Right atrium auricular region (tissue), 2 donors: ENCODE data around the gene PPP2R2B. TPM values are rescaled to one million over a fixed set of nuclear protein-coding genes. Genes with fewer than 3 reads are reported as not detected.

Experiments used
- DNase-seq: peaks from one replicate; pipeline ENCODE4 v3.0.0-alpha.2; 2019; ENCODE audit warnings: low spot score
- H3K27ac ChIP-seq, 2 donors: fragments of 200-600 bp; sonication (generic); 1 replicate in 1 of 2; 2 replicates in 1 of 2; pipeline ENCODE4 v1.5.1; 2016 to 2019
- H3K27me3 ChIP-seq, 2 donors: fragments of 200-600 bp; sonication (generic); one replicate each; pipeline versions ENCODE4 v1.5.1 to v1.6.0; 2017 to 2019
- H3K36me3 ChIP-seq: fragments of 200-600 bp; sonication (generic); one replicate; pipeline ENCODE4 v1.5.1; 2016
- H3K4me1 ChIP-seq, 2 donors: fragments of 200-600 bp; sonication (generic); one replicate each; pipeline versions ENCODE4 v1.5.1 to v1.6.0; 2017 to 2019
- H3K4me3 ChIP-seq, 2 donors: fragments of 200-600 bp; sonication (generic); 1 replicate in 1 of 2; 2 replicates in 1 of 2; pipeline ENCODE4 v1.5.1; 2017 to 2019; ENCODE audit warnings: mild to moderate bottlenecking in 1 of 2, moderate library complexity in 1 of 2
- H3K9me3 ChIP-seq, 2 donors: fragments of 200-600 bp; sonication (generic); one replicate each; pipeline ENCODE4 v1.5.1; 2019
- total RNA-seq, 2 donors: library from RNA; depleted of rRNA; stranded (reverse); fragments of >200 nt; gene quantifications; one replicate each; pipeline ENCODE4 v1.1.0, GENCODE V29; 2016
- TF ChIP-seq, protein P1 (sequence below), 2 donors: fragments of 200-600 bp; sonication (generic); IDR thresholded peaks; one replicate each; pipeline ENCODE4 v1.5.1; 2019; ENCODE audit warnings: antibody characterized with exemption in 2 of 2

The PPP2R2B gene
- total RNA-seq, 2 donors from 2014 or later: 1.6 to 12.4 TPM

DNA sequence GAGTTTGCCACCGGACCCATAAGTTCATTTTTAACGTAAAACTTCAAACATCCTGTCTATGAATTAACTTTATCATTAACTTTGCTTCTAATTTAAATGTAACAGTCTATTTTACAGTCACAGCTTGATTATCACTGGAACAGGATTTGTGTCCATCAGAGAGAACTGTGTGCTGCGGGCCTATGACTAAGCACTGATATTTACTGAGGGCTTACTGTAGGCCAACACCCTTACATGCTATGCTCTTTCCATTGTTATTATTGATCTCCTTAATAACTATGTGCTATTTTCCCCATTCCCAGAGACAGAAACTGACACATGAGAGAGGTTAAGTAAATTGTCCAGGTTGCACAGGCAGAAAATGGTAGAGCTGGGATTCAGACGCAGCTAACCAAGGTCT, 338.6 kb downstream of the PPP2R2B start:
- Histone ChIP-seq H3K9me3 (no peaks in the 10 kb centered on the region), H3K36me3 (no peaks in the 10 kb centered on the region), H3K4me1 (no peaks in the 10 kb centered on the region), H3K27me3 (no peaks in the 10 kb centered on the region), H3K4me3 (no peak overlapping the region), H3K27ac (no peak overlapping the region)
- TF ChIP-seq, protein P1, sequence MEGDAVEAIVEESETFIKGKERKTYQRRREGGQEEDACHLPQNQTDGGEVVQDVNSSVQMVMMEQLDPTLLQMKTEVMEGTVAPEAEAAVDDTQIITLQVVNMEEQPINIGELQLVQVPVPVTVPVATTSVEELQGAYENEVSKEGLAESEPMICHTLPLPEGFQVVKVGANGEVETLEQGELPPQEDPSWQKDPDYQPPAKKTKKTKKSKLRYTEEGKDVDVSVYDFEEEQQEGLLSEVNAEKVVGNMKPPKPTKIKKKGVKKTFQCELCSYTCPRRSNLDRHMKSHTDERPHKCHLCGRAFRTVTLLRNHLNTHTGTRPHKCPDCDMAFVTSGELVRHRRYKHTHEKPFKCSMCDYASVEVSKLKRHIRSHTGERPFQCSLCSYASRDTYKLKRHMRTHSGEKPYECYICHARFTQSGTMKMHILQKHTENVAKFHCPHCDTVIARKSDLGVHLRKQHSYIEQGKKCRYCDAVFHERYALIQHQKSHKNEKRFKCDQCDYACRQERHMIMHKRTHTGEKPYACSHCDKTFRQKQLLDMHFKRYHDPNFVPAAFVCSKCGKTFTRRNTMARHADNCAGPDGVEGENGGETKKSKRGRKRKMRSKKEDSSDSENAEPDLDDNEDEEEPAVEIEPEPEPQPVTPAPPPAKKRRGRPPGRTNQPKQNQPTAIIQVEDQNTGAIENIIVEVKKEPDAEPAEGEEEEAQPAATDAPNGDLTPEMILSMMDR (IDR thresholded peaks at IDR 0.05): no peak
- DNase-seq: no peak

DNA sequence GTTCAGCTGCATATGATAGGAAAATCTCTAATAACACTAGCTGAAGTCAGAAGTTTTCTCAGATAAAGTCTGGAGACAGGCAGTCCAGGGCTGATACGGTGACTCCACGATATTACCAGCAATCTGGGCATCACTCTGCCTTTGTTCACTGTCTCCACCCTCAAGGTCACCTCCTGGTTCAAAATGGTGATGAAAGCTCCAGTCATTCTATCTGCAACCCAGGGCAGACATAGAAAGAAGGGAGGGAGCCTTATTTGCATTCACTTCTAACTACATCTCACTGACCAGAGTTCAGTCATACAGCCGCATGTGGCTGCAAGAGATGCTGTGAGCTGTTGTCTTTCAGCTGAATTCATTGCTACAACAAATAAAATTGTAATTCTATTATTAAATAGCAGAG, 340.1 kb downstream of the PPP2R2B start:
- Histone ChIP-seq H3K4me1 (no peaks in the 10 kb centered on the region), H3K36me3 (no peaks in the 10 kb centered on the region), H3K27me3 (no peaks in the 10 kb centered on the region), H3K9me3 (no peaks in the 10 kb centered on the region), H3K27ac (no peak overlapping the region), H3K4me3 (no peak overlapping the region)
- DNase-seq: no peak
- TF ChIP-seq, protein P1 (IDR thresholded peaks at IDR 0.05): no peak

DNA sequence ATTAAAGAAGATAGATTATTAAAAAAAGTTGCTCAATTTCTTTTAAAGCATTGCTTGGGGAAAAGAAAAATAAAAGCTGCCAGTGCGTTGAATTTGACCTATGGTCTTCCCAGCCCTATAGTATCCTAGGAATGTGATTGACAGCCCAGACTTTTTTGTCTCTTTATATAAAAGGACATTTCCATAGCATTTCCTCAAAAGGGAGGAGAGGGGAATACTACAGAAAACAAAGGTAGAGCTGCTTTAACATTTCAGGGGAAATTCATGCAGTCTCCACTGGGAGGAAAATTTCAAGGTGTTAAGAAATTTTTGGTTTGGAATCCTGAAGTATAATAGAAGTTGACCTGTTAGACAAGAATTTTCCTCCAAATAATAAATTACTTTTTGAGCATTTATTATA, 344.7 kb downstream of the PPP2R2B start:
- Histone ChIP-seq H3K27ac (no peak overlapping the region), H3K36me3 (no peaks in the 10 kb centered on the region), H3K4me3 (no peak overlapping the region), H3K27me3 (no peaks in the 10 kb centered on the region), H3K4me1 (no peaks in the 10 kb centered on the region), H3K9me3 (no peaks in the 10 kb centered on the region)
- TF ChIP-seq, protein P1 (IDR thresholded peaks at IDR 0.05): no peak
- DNase-seq: no peak

DNA sequence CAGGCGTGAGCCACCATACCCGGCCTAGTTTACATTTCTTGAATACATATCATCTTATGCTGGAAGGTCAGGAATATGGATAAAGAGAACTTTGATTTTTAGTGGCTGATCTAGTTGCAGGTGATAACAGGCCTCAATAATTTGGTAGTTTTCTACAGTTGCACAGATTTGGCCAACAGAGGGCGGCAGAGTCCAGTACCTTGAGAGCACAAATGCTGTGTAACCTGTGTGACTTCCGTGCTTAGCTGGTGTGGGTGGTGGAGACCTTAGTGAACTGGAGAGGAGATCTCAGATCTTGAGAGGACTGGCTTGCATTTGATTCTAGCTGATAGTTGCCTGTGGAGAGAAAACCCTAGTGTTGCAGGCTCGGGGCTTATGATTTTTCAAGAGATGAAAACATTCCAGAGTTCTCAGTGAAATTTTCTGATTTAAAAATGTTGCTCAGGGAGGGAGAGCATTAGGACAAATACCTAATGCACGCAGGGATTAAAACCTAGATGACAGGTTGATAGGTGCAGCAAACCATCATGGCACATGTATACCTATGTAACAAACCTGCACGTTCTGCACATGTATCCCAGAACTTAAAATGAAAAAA, 345.2 kb downstream of the PPP2R2B start:
- Histone ChIP-seq H3K27ac (no peak overlapping the region), H3K4me3 (no peak overlapping the region), H3K27me3 (no peaks in the 10 kb centered on the region), H3K4me1 (no peaks in the 10 kb centered on the region), H3K36me3 (no peaks in the 10 kb centered on the region), H3K9me3 (no peaks in the 10 kb centered on the region)
- DNase-seq: peak; percentile 76
- TF ChIP-seq, protein P1 (IDR thresholded peaks at IDR 0.05): peak; percentile 52 to 75
